GM18498 (cell line): Measurements from ENCODE around the gene HAPLN2.
"Not testable (repeated sequence)": the region's sequence is repeated elsewhere in the genome, so short reads cannot be mapped to it uniquely, and the experiment has no call there.

Source experiments
- ATAC-seq: cut with Tn5 transposase; IDR thresholded peaks from one replicate; pipeline ENCODE4 v1.9.1; 2021; ENCODE audit warnings: mild to moderate bottlenecking, moderate library complexity; ENCODE audit not compliant: unreplicated experiment

The HAPLN2 gene

GRCh38 chr1:156618853-156619581 is at the start of gene HAPLN2:
TSS of gene HAPLN2 (plus strand) at chr1:156619415. CDS start at chr1:156623491, 4,076 bp downstream.
- ATAC-seq: no peak

GRCh38 chr1:156571261-156571852 is 47.9 kb upstream of the HAPLN2 start:
- no peak for ATAC-seq

- ATAC-seq: peak; percentile 80
These were observed 47.1 kb upstream of the HAPLN2 start, which contains the start of gene IQGAP3 for GRCh38 chr1:156571919-156572662. TSS of gene IQGAP3 (minus strand) at chr1:156572565. CDS start at chr1:156572529, 36 bp downstream.

GRCh38 chr1:156572663-156573018 is 46.6 kb upstream of the HAPLN2 start:
- no peak for ATAC-seq

GRCh38 chr1:156574039-156574633 is 45.1 kb upstream of the HAPLN2 start:
- ATAC-seq: no peak

GRCh38 chr1:156577550-156577949 is 41.7 kb upstream of the HAPLN2 start:
- ATAC-seq: no peak

GRCh38 chr1:156578055-156578454 is 41.2 kb upstream of the HAPLN2 start:
- no peak for ATAC-seq

GRCh38 chr1:156579472-156579871 is 39.7 kb upstream of the HAPLN2 start, which contains the start of gene TTC24:
TSS of gene TTC24 (plus strand) at chr1:156579723. CDS start at chr1:156581365, 1,642 bp downstream.
- no peak for ATAC-seq

GRCh38 chr1:156581661-156582387 is 37.4 kb upstream of the HAPLN2 start:
- ATAC-seq: no peak

- no peak for ATAC-seq
These were observed 36.7 kb upstream of the HAPLN2 start for GRCh38 chr1:156582388-156583017.

GRCh38 chr1:156583821-156584622 is 35.2 kb upstream of the HAPLN2 start:
- ATAC-seq: no peak

GRCh38 chr1:156584813-156585212 is 34.4 kb upstream of the HAPLN2 start:
- ATAC-seq: no peak

- no peak for ATAC-seq
These were observed 32.9 kb upstream of the HAPLN2 start for GRCh38 chr1:156586323-156586722.

- no peak for ATAC-seq
These were observed 32.2 kb upstream of the HAPLN2 start for GRCh38 chr1:156586892-156587477.

GRCh38 chr1:156587927-156588326 is 31.3 kb upstream of the HAPLN2 start:
- not testable (repeated sequence) for ATAC-seq

- ATAC-seq: no peak
These were observed 29.7 kb upstream of the HAPLN2 start for GRCh38 chr1:156589546-156589945.

- ATAC-seq: no peak
These were observed 28.7 kb upstream of the HAPLN2 start for GRCh38 chr1:156590326-156591180.

GRCh38 chr1:156591181-156591431 is 28.1 kb upstream of the HAPLN2 start:
- no peak for ATAC-seq
